Measurements from ENCODE around the gene VAPA. TPM values are rescaled to one million over a fixed set of nuclear protein-coding genes. Genes with fewer than 3 reads are reported as not detected.

The VAPA gene
- total and polyA plus RNA-seq, 12 donors, result 33.2 to 269 (median 219) TPM

- Histone ChIP-seq H3K36me3 (no peaks in the 10 kb centered on the region), H3K9me3 (no peaks in the 10 kb centered on the region), H3K27me3 (no peaks in the 10 kb centered on the region), H3K4me1 (peaks cover 0 to 26% (median 12%) of the 10 kb centered on the region in 9 donors), H3K4me3 (no peak overlapping the region), H3K27ac (no peak overlapping the region)
- WGBS, 2 donors, result 93 to 95% methylated on average over 4 of the region's 4 CpGs
- no peak for DNase-seq
- intact Hi-C loops (cut with DNase I), result no loop called here
- no peak for TF ChIP-seq CTCF (IDR thresholded peaks at IDR 0.05)
- no peak for ATAC-seq
Observed at GRCh38 chr18:9985641-9986040, 71.8 kb downstream of the VAPA start.

- intact Hi-C loops (cut with DNase I), result no loop called here
- Histone ChIP-seq H3K36me3 (no peaks in the 10 kb centered on the region), H3K27me3 (no peaks in the 10 kb centered on the region), H3K4me3 (no peak overlapping the region), H3K9me3 (no peaks in the 10 kb centered on the region), H3K4me1 (peaks cover 0 to 26% (median 12%) of the 10 kb centered on the region in 9 donors), H3K27ac (no peak overlapping the region)
- no peak for ATAC-seq
- 91 to 92% methylated on average over 17 of the region's 17 CpGs for WGBS, 2 donors
- no peak for DNase-seq
- TF ChIP-seq CTCF (IDR thresholded peaks at IDR 0.05), result no peak
Observed at GRCh38 chr18:9986156-9986930, 72.5 kb downstream of the VAPA start.

- no peaks in the 10 kb centered on the region for H3K9me3 ChIP-seq
- ATAC-seq, result peak in 4 of 8 donors; percentile 22 to 67 (median 50)
- peak overlapping the region in 4 of 10 donors; percentile 23 to 47 (median 40) for H3K27ac ChIP-seq
Observed at GRCh38 chr18:9987345-9987744, 73.5 kb downstream of the VAPA start.

GRCh38 chr18:9987931-9988330 is 74.1 kb downstream of the VAPA start:
- ATAC-seq, result peak in 3 of 8 donors; percentile 16 to 36 (median 28)
- WGBS, 2 donors, result 75 to 80% methylated on average over 12 of the region's 12 CpGs
- peaks cover 0 to 35% (median 12%) of the 10 kb centered on the region in 9 donors for H3K4me1 ChIP-seq
- no peaks in the 10 kb centered on the region for H3K9me3 ChIP-seq
- intact Hi-C loops (cut with DNase I), result no loop called here
- no peak for DNase-seq
- TF ChIP-seq CTCF (IDR thresholded peaks at IDR 0.05), result no peak
- H3K27me3 ChIP-seq, result no peaks in the 10 kb centered on the region
- peak overlapping the region in 5 of 10 donors; percentile 6 to 47 (median 36) for H3K27ac ChIP-seq
- H3K4me3 ChIP-seq, result no peak overlapping the region
- H3K36me3 ChIP-seq, result no peaks in the 10 kb centered on the region

More at GRCh38 chr18:9987345-9987744, 73.5 kb downstream of the VAPA start:
- no peak overlapping the region for H3K4me3 ChIP-seq
- peak in 1 of 2 donors; percentile 43 for DNase-seq
- no peaks in the 10 kb centered on the region for H3K27me3 ChIP-seq
- H3K36me3 ChIP-seq, result no peaks in the 10 kb centered on the region
- intact Hi-C loops (cut with DNase I), result no loop called here
- 29 to 51% methylated on average over 8 of the region's 8 CpGs for WGBS, 2 donors
- H3K4me1 ChIP-seq, result peaks cover 0 to 29% (median 12%) of the 10 kb centered on the region in 9 donors
- no peak for TF ChIP-seq CTCF (IDR thresholded peaks at IDR 0.05)
